Measurements from ENCODE around the gene NPR2.

Gene NPR2

GRCh38 chr9:35791297-35791921, at the start of gene NPR2:
TSS of gene NPR2 (plus strand) at chr9:35791591. CDS start at chr9:35792409, 818 bp downstream.
- TF ChIP-seq GLIS3 (CRISPR knock-in tag; IDR thresholded peaks at IDR 0.05) (no peak), ARNTL (CRISPR knock-in tag; IDR thresholded peaks at IDR 0.05; ENCODE audit: borderline replicate concordance, low read depth) (no peak), CREB5 (CRISPR knock-in tag; IDR thresholded peaks at IDR 0.05; ENCODE audit: low read depth) (no peak), ESRRG (CRISPR knock-in tag; IDR thresholded peaks at IDR 0.05) (no peak)
- no peak for ATAC-seq

GRCh38 chr9:35741740-35742139, 49.7 kb upstream of the NPR2 start:
- no peak for ATAC-seq
- no peak for TF ChIP-seq ISL1 (CRISPR knock-in tag; IDR thresholded peaks at IDR 0.05)
- no peak for TF ChIP-seq ZNF565 (CRISPR knock-in tag; conservative IDR thresholded peaks at IDR 0.05; ENCODE audit: low read depth)
- no peak for TF ChIP-seq CSDC2 (CRISPR knock-in tag; IDR thresholded peaks at IDR 0.05)
- no peak for TF ChIP-seq SNAI2 (CRISPR knock-in tag; IDR thresholded peaks at IDR 0.05)
- TF ChIP-seq POU6F1 (CRISPR knock-in tag; IDR thresholded peaks at IDR 0.05; ENCODE audit: borderline replicate concordance, low read depth): no peak
- TF ChIP-seq TCF4 (CRISPR knock-in tag; IDR thresholded peaks at IDR 0.05; ENCODE audit: borderline replicate concordance): no peak
- TF ChIP-seq RARB (CRISPR knock-in tag; IDR thresholded peaks at IDR 0.05): no peak
- TF ChIP-seq ZNF8 (CRISPR knock-in tag; IDR thresholded peaks at IDR 0.05): no peak
- TF ChIP-seq ZFP30 (CRISPR knock-in tag; IDR thresholded peaks at IDR 0.05): no peak
- TF ChIP-seq PATZ1 (CRISPR knock-in tag; IDR thresholded peaks at IDR 0.05; ENCODE audit: borderline replicate concordance): no peak
- no peak for TF ChIP-seq ZC3H10 (CRISPR knock-in tag; IDR thresholded peaks at IDR 0.05)
- TF ChIP-seq GLIS3 (CRISPR knock-in tag; IDR thresholded peaks at IDR 0.05): no peak
- TF ChIP-seq ZFP3 (CRISPR knock-in tag; IDR thresholded peaks at IDR 0.05): no peak

- ATAC-seq: no peak
- TF ChIP-seq TSHZ2 (CRISPR knock-in tag; IDR thresholded peaks at IDR 0.05) (no peak), PPARA (CRISPR knock-in tag; IDR thresholded peaks at IDR 0.05; ENCODE audit: borderline replicate concordance) (no peak), PATZ1 (CRISPR knock-in tag; IDR thresholded peaks at IDR 0.05; ENCODE audit: borderline replicate concordance) (no peak), CREB5 (CRISPR knock-in tag; IDR thresholded peaks at IDR 0.05; ENCODE audit: low read depth) (no peak), ISL1 (CRISPR knock-in tag; IDR thresholded peaks at IDR 0.05) (no peak)
Measured at GRCh38 chr9:35743452-35743851, 47.9 kb upstream of the NPR2 start.
